ENCODE data around the gene SETBP1.

The SETBP1 gene

GRCh38 chr18:44777457-44778192 lies 96.9 kb downstream of the SETBP1 start:
- no peaks in the 10 kb centered on the region for H3K79me2 ChIP-seq (ENCODE audit: insufficient read depth, low read length)
- no peaks in the 10 kb centered on the region for H3K9me3 ChIP-seq (ENCODE audit: low read length)
- peaks cover 3% of the 10 kb centered on the region for H3K4me1 ChIP-seq (ENCODE audit: insufficient read depth, low read length, severe bottlenecking)
- H2AFZ ChIP-seq (ENCODE audit: low read length): no peak overlapping the region
- no peak for TF ChIP-seq EZH2 (IDR thresholded peaks at IDR 0.05; ENCODE audit: borderline replicate concordance, low read length)
- no peak for TF ChIP-seq CTCF (IDR thresholded peaks at IDR 0.05; ENCODE audit: low read length)
- no peak overlapping the region for H3K27ac ChIP-seq (ENCODE audit: low read depth, low read length, poor library complexity, severe bottlenecking)
- no peaks in the 10 kb centered on the region for H3K36me3 ChIP-seq (ENCODE audit: insufficient read depth, low read length)
- H3F3A ChIP-seq (ENCODE audit: insufficient read depth, low read length): no peaks in the 10 kb centered on the region
- H3K27me3 ChIP-seq (ENCODE audit: insufficient read depth, low read length): no peaks in the 10 kb centered on the region
- H3K9me2 ChIP-seq (ENCODE audit: low read depth, low read length): no peaks in the 10 kb centered on the region
- H4K20me1 ChIP-seq (ENCODE audit: insufficient read depth, low read length): no peaks in the 10 kb centered on the region
- H3K4me2 ChIP-seq (ENCODE audit: low read length): no peak overlapping the region
- no peak overlapping the region for H3K4me3 ChIP-seq (ENCODE audit: low read depth, low read length, poor library complexity, severe bottlenecking)
- H3K9ac ChIP-seq (ENCODE audit: low read length): no peak overlapping the region

- Histone ChIP-seq H3K36me3 (ENCODE audit: insufficient read depth, low read length) (no peaks in the 10 kb centered on the region), H3F3A (ENCODE audit: insufficient read depth, low read length) (no peaks in the 10 kb centered on the region), H3K9me2 (ENCODE audit: low read depth, low read length) (no peaks in the 10 kb centered on the region), H3K9me3 (ENCODE audit: low read length) (no peaks in the 10 kb centered on the region), H3K9ac (ENCODE audit: low read length) (no peak overlapping the region), H2AFZ (ENCODE audit: low read length) (no peak overlapping the region), H3K27ac (ENCODE audit: low read depth, low read length, poor library complexity, severe bottlenecking) (no peak overlapping the region), H3K79me2 (ENCODE audit: insufficient read depth, low read length) (no peaks in the 10 kb centered on the region), H3K27me3 (ENCODE audit: insufficient read depth, low read length) (no peaks in the 10 kb centered on the region), H3K4me3 (ENCODE audit: low read depth, low read length, poor library complexity, severe bottlenecking) (no peak overlapping the region), H4K20me1 (ENCODE audit: insufficient read depth, low read length) (no peaks in the 10 kb centered on the region), H3K4me1 (ENCODE audit: insufficient read depth, low read length, severe bottlenecking) (peaks cover 3% of the 10 kb centered on the region), H3K4me2 (ENCODE audit: low read length) (no peak overlapping the region)
- no peak for TF ChIP-seq CTCF (IDR thresholded peaks at IDR 0.05; ENCODE audit: low read length)
Observed at GRCh38 chr18:44778788-44779187, 98.1 kb downstream of the SETBP1 start.

- Histone ChIP-seq H3K9ac (ENCODE audit: low read length) (no peak overlapping the region), H3K27me3 (ENCODE audit: insufficient read depth, low read length) (no peaks in the 10 kb centered on the region), H2AFZ (ENCODE audit: low read length) (no peak overlapping the region), H3K79me2 (ENCODE audit: insufficient read depth, low read length) (no peaks in the 10 kb centered on the region), H3K9me2 (ENCODE audit: low read depth, low read length) (no peaks in the 10 kb centered on the region), H4K20me1 (ENCODE audit: insufficient read depth, low read length) (no peaks in the 10 kb centered on the region), H3K36me3 (ENCODE audit: insufficient read depth, low read length) (no peaks in the 10 kb centered on the region), H3K4me2 (ENCODE audit: low read length) (no peak overlapping the region), H3K27ac (ENCODE audit: low read depth, low read length, poor library complexity, severe bottlenecking) (no peak overlapping the region), H3F3A (ENCODE audit: insufficient read depth, low read length) (no peaks in the 10 kb centered on the region), H3K4me1 (ENCODE audit: insufficient read depth, low read length, severe bottlenecking) (peaks cover 3% of the 10 kb centered on the region), H3K4me3 (ENCODE audit: low read depth, low read length, poor library complexity, severe bottlenecking) (no peak overlapping the region), H3K9me3 (ENCODE audit: low read length) (no peaks in the 10 kb centered on the region)
- no peak for TF ChIP-seq CTCF (IDR thresholded peaks at IDR 0.05; ENCODE audit: low read length)
Observed at GRCh38 chr18:44779753-44780292, 99.1 kb downstream of the SETBP1 start.
